Kidney (tissue), 14 donors: ENCODE measurements around the gene SLC17A9. TPM values are rescaled to one million over a fixed set of nuclear protein-coding genes. Genes with fewer than 3 reads are reported as not detected.

Experiments
- DNase-seq, 5 donors: peaks; one replicate each; pipeline ENCODE4 v3.0.0-alpha.2; 2013 to 2020
- FAIRE-seq: peaks from 2 replicates; lab custom pipeline; 2012; peaks lifted over from hg19 to GRCh38; lab: Jason Lieb, UNC
- H3K27ac ChIP-seq, 2 donors: one replicate each; pipeline ENCODE4 v1.7.0; 2013; ENCODE audit warnings: low read depth in 2 of 2, low read length in 2 of 2, inconsistent platforms in 1 of 2
- H3K27me3 ChIP-seq: one replicate; pipeline ENCODE4 v1.7.1; 2013; ENCODE audit warnings: low read length, inconsistent platforms; ENCODE audit not compliant: control insufficient read depth, insufficient read depth
- H3K36me3 ChIP-seq, 3 donors: one replicate each; pipeline versions ENCODE4 v1.7.0 to v1.7.1; 2013; ENCODE audit warnings: low read length in 3 of 3, control low read depth in 1 of 3, inconsistent platforms in 1 of 3; ENCODE audit not compliant: insufficient read depth in 3 of 3, control insufficient read depth in 2 of 3
- H3K4me1 ChIP-seq, 3 donors: one replicate each; pipeline versions ENCODE4 v1.7.0 to v1.7.1; 2013; ENCODE audit warnings: low read length in 3 of 3, inconsistent platforms in 1 of 3, low read depth in 1 of 3; ENCODE audit not compliant: control insufficient read depth in 2 of 3, insufficient read depth in 2 of 3
- H3K4me3 ChIP-seq, 3 donors: one replicate each; pipeline versions ENCODE4 v1.7.0 to v1.8.1; 2013; ENCODE audit warnings: low read length in 3 of 3, control low read depth in 1 of 3, inconsistent platforms in 1 of 3
- H3K9ac ChIP-seq, 3 donors: one replicate each; pipeline versions ENCODE4 v1.7.0 to v1.7.1; 2013; ENCODE audit warnings: low read length in 3 of 3, control low read depth in 1 of 3, inconsistent platforms in 1 of 3
- H3K9me3 ChIP-seq, 3 donors: one replicate each; pipeline versions ENCODE4 v1.7.0 to v1.7.1; 2013; ENCODE audit warnings: low read length in 3 of 3, control low read depth in 1 of 3, inconsistent platforms in 1 of 3; ENCODE audit not compliant: control insufficient read depth in 2 of 3, insufficient read depth in 1 of 3
- CTCF ChIP-seq: IDR thresholded peaks from 3 replicates; pipeline ENCODE4 v1.5.1; 2012; ENCODE audit warnings: mild to moderate bottlenecking, moderate library complexity, borderline replicate concordance; ENCODE audit not compliant: insufficient read depth; ENCODE audit errors: extremely low read depth
- intact Hi-C: fragments of 100-400 bp; cut with DNase I; formaldehyde crosslinking; loops from one replicate; pipeline ENCODE4 v1.11.1; 2022
- polyA plus RNA-seq: library from polyadenylated mRNA; stranded (reverse); fragments of 350-450 nt; fragmentation: Illumina TruSeq; extraction: RNeasy Lipid Tissue Mini Kit (QIAGEN cat#74804); gene quantifications from one replicate; pipeline ENCODE4 v1.2.3, GENCODE V29; 2014; ENCODE audit warnings: low read depth, low replicate concordance; ENCODE audit not compliant: insufficient read depth
- total RNA-seq: library from RNA; stranded (reverse); fragmentation: NEBNext Ultra II Directional; extraction: Animal tissue kit (Norgen Biotek cat#: 25700); gene quantifications from one replicate; pipeline ENCODE4 v1.2.1, GENCODE V29; 2021
- donor health status: control.
- donor health status: control.
- donor health status: control.
- donor health status: control.
- donor health status: control.
- donor health status: DM: yes; HTN: yes; CAD: no.
- donor health status: Normal renal cell carcinoma (clear cell type).

The SLC17A9 gene
- total and polyA plus RNA-seq, 2 donors from 2014 or later = 2.0 to 9.5 TPM

GRCh38 chr20:63006540-63007359 is 54.2 kb downstream of the SLC17A9 start, which contains the start of gene BHLHE23:
BHLHE23 (minus strand) TSS chr20:63006964; CDS start chr20:63006774, 190 bp downstream.
- peak in 3 of 5 donors; percentile 53 to 69 (median 61) for DNase-seq
- no peak within 1 kb of the TSS for H3K27ac ChIP-seq
- H3K9ac ChIP-seq = no peak within 1 kb of the TSS
- no peaks in the 10 kb centered on the region for H3K36me3 ChIP-seq
- intact Hi-C loops = loop anchor here (10.0 kb wide), 1 partner anchor 112 kb away; no protein-coding TSS in a partner anchor
- peaks cover 52% of the 10 kb centered on the region for H3K27me3 ChIP-seq
- no peak for TF ChIP-seq CTCF
- no peaks in the 10 kb centered on the region for H3K4me1 ChIP-seq
- H3K4me3 ChIP-seq = no peak within 1 kb of the TSS
- FAIRE-seq = no peak
- H3K9me3 ChIP-seq = no peaks in the 10 kb centered on the region

GRCh38 chr20:63007360-63007645 is 54.8 kb downstream of the SLC17A9 start:
- Histone ChIP-seq H3K9me3 (no peaks in the 10 kb centered on the region), H3K36me3 (no peaks in the 10 kb centered on the region), H3K4me3 (no peak overlapping the region), H3K9ac (no peak overlapping the region), H3K27me3 (peaks cover 50% of the 10 kb centered on the region), H3K4me1 (no peaks in the 10 kb centered on the region), H3K27ac (no peak overlapping the region)
- FAIRE-seq (no peak), DNase-seq (no peak)
- no peak for TF ChIP-seq CTCF
- intact Hi-C loops = loop anchor here (10.0 kb wide), 1 partner anchor 113 kb away; no protein-coding TSS in a partner anchor

- no peak for DNase-seq
- Histone ChIP-seq H3K36me3 (no peaks in the 10 kb centered on the region), H3K27me3 (peaks cover 45% of the 10 kb centered on the region), H3K4me1 (no peaks in the 10 kb centered on the region), H3K4me3 (no peak overlapping the region), H3K9me3 (peaks cover 0 to 4% (median 0%) of the 10 kb centered on the region in 3 donors), H3K27ac (no peak overlapping the region), H3K9ac (no peak overlapping the region)
- intact Hi-C loops = loop anchor here (10.0 kb wide), 1 partner anchor 113 kb away; no protein-coding TSS in a partner anchor
- TF ChIP-seq CTCF = no peak
- FAIRE-seq = no peak
These were observed 55.4 kb downstream of the SLC17A9 start for GRCh38 chr20:63007646-63008488.
